ENCODE measurements around the gene E2F7. TPM values are rescaled to one million over a fixed set of nuclear protein-coding genes. Genes with fewer than 3 reads are reported as not detected.

The E2F7 gene
- total RNA-seq, 1 experiment from 2014 or later: 2.0 TPM

- Histone ChIP-seq H3K4me2 (ENCODE audit: low read depth, low read length, poor library complexity, severe bottlenecking) (no peak overlapping the region), H3K36me3 (ENCODE audit: insufficient read depth, low read length) (no peaks in the 10 kb centered on the region), H3K4me3 (ENCODE audit: low read length) (no peak overlapping the region), H4K20me1 (ENCODE audit: insufficient read depth, low read depth, low read length) (no peaks in the 10 kb centered on the region), H3K9ac (ENCODE audit: low read length) (no peak overlapping the region), H3K27me3 (ENCODE audit: low read length) (no peaks in the 10 kb centered on the region), H3K9me3 (ENCODE audit: low read length) (no peaks in the 10 kb centered on the region), H3K27ac (ENCODE audit: low read length) (no peak overlapping the region), H3K9me2 (replicated peaks; ENCODE audit: insufficient read depth, low read length) (no peaks in the 10 kb centered on the region), H2AFZ (ENCODE audit: low read length) (no peak overlapping the region), H3K79me2 (ENCODE audit: low read length) (no peaks in the 10 kb centered on the region), H3K4me1 (ENCODE audit: low read length) (no peaks in the 10 kb centered on the region)
- DNase-seq: no peak
Observed at GRCh38 chr12:77046468-77046867, 18.9 kb downstream of the E2F7 start.

GRCh38 chr12:77045183-77045582, 20.2 kb downstream of the E2F7 start:
- Histone ChIP-seq H3K27ac (ENCODE audit: low read length) (no peak overlapping the region), H3K36me3 (ENCODE audit: insufficient read depth, low read length) (no peaks in the 10 kb centered on the region), H3K4me1 (ENCODE audit: low read length) (no peaks in the 10 kb centered on the region), H3K9me2 (replicated peaks; ENCODE audit: insufficient read depth, low read length) (no peaks in the 10 kb centered on the region), H2AFZ (ENCODE audit: low read length) (no peak overlapping the region), H3K4me2 (ENCODE audit: low read depth, low read length, poor library complexity, severe bottlenecking) (no peak overlapping the region), H3K4me3 (ENCODE audit: low read length) (no peak overlapping the region), H3K9me3 (ENCODE audit: low read length) (no peaks in the 10 kb centered on the region), H3K27me3 (ENCODE audit: low read length) (no peaks in the 10 kb centered on the region), H3K9ac (ENCODE audit: low read length) (no peak overlapping the region), H4K20me1 (ENCODE audit: insufficient read depth, low read depth, low read length) (no peaks in the 10 kb centered on the region), H3K79me2 (ENCODE audit: low read length) (no peaks in the 10 kb centered on the region)
- no peak for DNase-seq

GRCh38 chr12:77044721-77045120, 20.6 kb downstream of the E2F7 start:
- Histone ChIP-seq H3K36me3 (ENCODE audit: insufficient read depth, low read length) (no peaks in the 10 kb centered on the region), H3K27me3 (ENCODE audit: low read length) (no peaks in the 10 kb centered on the region), H3K27ac (ENCODE audit: low read length) (no peak overlapping the region), H3K9ac (ENCODE audit: low read length) (no peak overlapping the region), H3K79me2 (ENCODE audit: low read length) (no peaks in the 10 kb centered on the region), H3K4me3 (ENCODE audit: low read length) (no peak overlapping the region), H3K4me2 (ENCODE audit: low read depth, low read length, poor library complexity, severe bottlenecking) (no peak overlapping the region), H3K4me1 (ENCODE audit: low read length) (no peaks in the 10 kb centered on the region), H2AFZ (ENCODE audit: low read length) (no peak overlapping the region), H4K20me1 (ENCODE audit: insufficient read depth, low read depth, low read length) (no peaks in the 10 kb centered on the region), H3K9me3 (ENCODE audit: low read length) (no peaks in the 10 kb centered on the region), H3K9me2 (replicated peaks; ENCODE audit: insufficient read depth, low read length) (no peaks in the 10 kb centered on the region)
- DNase-seq: no peak

GRCh38 chr12:77042833-77043232, 22.5 kb downstream of the E2F7 start:
- no peak overlapping the region for H3K9ac ChIP-seq (ENCODE audit: low read length)
- no peak overlapping the region for H3K4me3 ChIP-seq (ENCODE audit: low read length)
- H3K36me3 ChIP-seq (ENCODE audit: insufficient read depth, low read length): no peaks in the 10 kb centered on the region
- H2AFZ ChIP-seq (ENCODE audit: low read length): no peak overlapping the region
- H3K4me2 ChIP-seq (ENCODE audit: low read depth, low read length, poor library complexity, severe bottlenecking): no peak overlapping the region
- H4K20me1 ChIP-seq (ENCODE audit: insufficient read depth, low read depth, low read length): no peaks in the 10 kb centered on the region
- no peaks in the 10 kb centered on the region for H3K9me2 ChIP-seq (replicated peaks; ENCODE audit: insufficient read depth, low read length)
- no peaks in the 10 kb centered on the region for H3K9me3 ChIP-seq (ENCODE audit: low read length)
- no peaks in the 10 kb centered on the region for H3K79me2 ChIP-seq (ENCODE audit: low read length)
- no peak overlapping the region for H3K27ac ChIP-seq (ENCODE audit: low read length)
- H3K4me1 ChIP-seq (ENCODE audit: low read length): no peaks in the 10 kb centered on the region
- DNase-seq: no peak
- H3K27me3 ChIP-seq (ENCODE audit: low read length): no peaks in the 10 kb centered on the region

- Histone ChIP-seq H3K9me2 (replicated peaks; ENCODE audit: insufficient read depth, low read length) (no peaks in the 10 kb centered on the region), H3K9me3 (ENCODE audit: low read length) (no peaks in the 10 kb centered on the region), H3K27ac (ENCODE audit: low read length) (no peak overlapping the region), H3K4me3 (ENCODE audit: low read length) (no peak overlapping the region), H3K36me3 (ENCODE audit: insufficient read depth, low read length) (no peaks in the 10 kb centered on the region), H4K20me1 (ENCODE audit: insufficient read depth, low read depth, low read length) (no peaks in the 10 kb centered on the region), H3K79me2 (ENCODE audit: low read length) (no peaks in the 10 kb centered on the region), H2AFZ (ENCODE audit: low read length) (no peak overlapping the region), H3K9ac (ENCODE audit: low read length) (no peak overlapping the region), H3K4me2 (ENCODE audit: low read depth, low read length, poor library complexity, severe bottlenecking) (no peak overlapping the region), H3K27me3 (ENCODE audit: low read length) (no peaks in the 10 kb centered on the region), H3K4me1 (ENCODE audit: low read length) (no peaks in the 10 kb centered on the region)
- DNase-seq: no peak
Observed at GRCh38 chr12:77040231-77040630, 25.1 kb downstream of the E2F7 start.

GRCh38 chr12:77035226-77035625, 30.1 kb downstream of the E2F7 start:
- Histone ChIP-seq H3K27me3 (ENCODE audit: low read length) (no peaks in the 10 kb centered on the region), H3K4me2 (ENCODE audit: low read depth, low read length, poor library complexity, severe bottlenecking) (no peak overlapping the region), H3K4me1 (ENCODE audit: low read length) (no peaks in the 10 kb centered on the region), H2AFZ (ENCODE audit: low read length) (no peak overlapping the region), H4K20me1 (ENCODE audit: insufficient read depth, low read depth, low read length) (no peaks in the 10 kb centered on the region), H3K27ac (ENCODE audit: low read length) (no peak overlapping the region), H3K4me3 (ENCODE audit: low read length) (no peak overlapping the region), H3K9me3 (ENCODE audit: low read length) (no peaks in the 10 kb centered on the region), H3K9me2 (replicated peaks; ENCODE audit: insufficient read depth, low read length) (no peaks in the 10 kb centered on the region), H3K36me3 (ENCODE audit: insufficient read depth, low read length) (no peaks in the 10 kb centered on the region), H3K79me2 (ENCODE audit: low read length) (no peaks in the 10 kb centered on the region), H3K9ac (ENCODE audit: low read length) (no peak overlapping the region)
- no peak for DNase-seq

- H2AFZ ChIP-seq (ENCODE audit: low read length): no peak overlapping the region
- H3K9me2 ChIP-seq (replicated peaks; ENCODE audit: insufficient read depth, low read length): no peaks in the 10 kb centered on the region
- H3K27ac ChIP-seq (ENCODE audit: low read length): no peak overlapping the region
- no peak overlapping the region for H3K9ac ChIP-seq (ENCODE audit: low read length)
- no peak overlapping the region for H3K4me2 ChIP-seq (ENCODE audit: low read depth, low read length, poor library complexity, severe bottlenecking)
- H3K79me2 ChIP-seq (ENCODE audit: low read length): no peaks in the 10 kb centered on the region
- no peaks in the 10 kb centered on the region for H3K36me3 ChIP-seq (ENCODE audit: insufficient read depth, low read length)
- no peaks in the 10 kb centered on the region for H3K4me1 ChIP-seq (ENCODE audit: low read length)
- DNase-seq: no peak
- no peaks in the 10 kb centered on the region for H4K20me1 ChIP-seq (ENCODE audit: insufficient read depth, low read depth, low read length)
- H3K27me3 ChIP-seq (ENCODE audit: low read length): no peaks in the 10 kb centered on the region
- no peak overlapping the region for H3K4me3 ChIP-seq (ENCODE audit: low read length)
- H3K9me3 ChIP-seq (ENCODE audit: low read length): no peaks in the 10 kb centered on the region
Observed at GRCh38 chr12:77033658-77034536, 31.5 kb downstream of the E2F7 start.

- no peaks in the 10 kb centered on the region for H3K9me2 ChIP-seq (replicated peaks; ENCODE audit: insufficient read depth, low read length)
- no peak overlapping the region for H2AFZ ChIP-seq (ENCODE audit: low read length)
- no peaks in the 10 kb centered on the region for H3K27me3 ChIP-seq (ENCODE audit: low read length)
- no peaks in the 10 kb centered on the region for H3K36me3 ChIP-seq (ENCODE audit: insufficient read depth, low read length)
- DNase-seq: no peak
- H4K20me1 ChIP-seq (ENCODE audit: insufficient read depth, low read depth, low read length): no peaks in the 10 kb centered on the region
- no peak overlapping the region for H3K9ac ChIP-seq (ENCODE audit: low read length)
- no peaks in the 10 kb centered on the region for H3K79me2 ChIP-seq (ENCODE audit: low read length)
- no peaks in the 10 kb centered on the region for H3K4me1 ChIP-seq (ENCODE audit: low read length)
- no peak overlapping the region for H3K4me2 ChIP-seq (ENCODE audit: low read depth, low read length, poor library complexity, severe bottlenecking)
- H3K4me3 ChIP-seq (ENCODE audit: low read length): no peak overlapping the region
- no peaks in the 10 kb centered on the region for H3K9me3 ChIP-seq (ENCODE audit: low read length)
- no peak overlapping the region for H3K27ac ChIP-seq (ENCODE audit: low read length)
Observed at GRCh38 chr12:77032406-77032805, 33.0 kb downstream of the E2F7 start.

Measured in Karpas-422 (cell line).